ENCODE data around the gene MYLK.
A peak's percentile ranks its signal among the peaks of the same experiment; 100 is the strongest.

Gene MYLK

DNA sequence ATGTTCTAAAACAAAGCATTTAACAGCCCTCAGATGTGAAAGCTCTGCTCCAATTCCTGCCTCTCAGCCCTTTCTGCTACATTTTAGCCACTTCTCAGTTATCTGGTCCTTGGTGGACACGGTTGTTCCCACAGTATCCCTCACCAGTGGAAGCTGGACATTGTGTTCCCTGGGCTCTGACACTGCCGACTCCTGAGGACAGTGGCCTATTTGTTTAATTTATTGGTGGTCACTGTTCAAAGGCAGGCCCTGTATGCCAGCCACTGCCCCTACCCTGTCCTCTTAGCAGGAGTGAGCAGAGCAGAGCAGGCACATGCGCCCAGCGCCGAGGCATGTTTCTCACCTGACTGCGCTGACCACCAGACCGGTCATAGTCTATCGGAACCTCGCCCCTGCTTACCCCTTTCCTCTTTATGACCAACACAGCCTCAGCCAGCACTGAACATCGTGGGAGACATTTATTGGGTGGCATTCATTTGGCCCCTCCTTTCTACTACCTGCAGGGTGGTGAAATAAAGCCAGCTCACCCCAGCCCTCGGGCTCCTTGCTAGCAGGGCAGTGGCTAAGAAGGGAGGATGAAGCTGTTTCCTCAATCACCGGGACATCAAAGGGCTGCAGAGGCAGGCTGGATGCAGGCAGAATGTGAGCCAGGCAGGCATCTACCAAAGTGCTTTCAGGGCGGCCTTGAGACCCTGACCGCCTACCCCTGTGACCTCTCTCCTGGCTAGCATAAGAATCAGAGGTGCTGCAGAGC is 245.0 kb downstream of the MYLK start:
- Histone ChIP-seq H3K36me3 (ENCODE audit: low read depth) (no peaks in the 10 kb centered on the region), H3K4me3 (ENCODE audit: severe bottlenecking) (no peak overlapping the region), H3K27ac (ENCODE audit: poor library complexity, severe bottlenecking) (no peak overlapping the region), H3K9me3 (ENCODE audit: severe bottlenecking) (no peaks in the 10 kb centered on the region), H3K4me1 (ENCODE audit: insufficient read depth, poor library complexity, severe bottlenecking) (no peaks in the 10 kb centered on the region), H3K27me3 (ENCODE audit: insufficient read depth, poor library complexity, severe bottlenecking) (no peaks in the 10 kb centered on the region)
- no peak for DNase-seq (ENCODE audit: low spot score)
- TF ChIP-seq, protein P1, sequence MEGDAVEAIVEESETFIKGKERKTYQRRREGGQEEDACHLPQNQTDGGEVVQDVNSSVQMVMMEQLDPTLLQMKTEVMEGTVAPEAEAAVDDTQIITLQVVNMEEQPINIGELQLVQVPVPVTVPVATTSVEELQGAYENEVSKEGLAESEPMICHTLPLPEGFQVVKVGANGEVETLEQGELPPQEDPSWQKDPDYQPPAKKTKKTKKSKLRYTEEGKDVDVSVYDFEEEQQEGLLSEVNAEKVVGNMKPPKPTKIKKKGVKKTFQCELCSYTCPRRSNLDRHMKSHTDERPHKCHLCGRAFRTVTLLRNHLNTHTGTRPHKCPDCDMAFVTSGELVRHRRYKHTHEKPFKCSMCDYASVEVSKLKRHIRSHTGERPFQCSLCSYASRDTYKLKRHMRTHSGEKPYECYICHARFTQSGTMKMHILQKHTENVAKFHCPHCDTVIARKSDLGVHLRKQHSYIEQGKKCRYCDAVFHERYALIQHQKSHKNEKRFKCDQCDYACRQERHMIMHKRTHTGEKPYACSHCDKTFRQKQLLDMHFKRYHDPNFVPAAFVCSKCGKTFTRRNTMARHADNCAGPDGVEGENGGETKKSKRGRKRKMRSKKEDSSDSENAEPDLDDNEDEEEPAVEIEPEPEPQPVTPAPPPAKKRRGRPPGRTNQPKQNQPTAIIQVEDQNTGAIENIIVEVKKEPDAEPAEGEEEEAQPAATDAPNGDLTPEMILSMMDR (IDR thresholded peaks at IDR 0.05; ENCODE audit: poor library complexity, severe bottlenecking): no peak
- ATAC-seq (ENCODE audit: low read depth): 0 out of 3 replicates have a peak, but pooled peaks have one; percentile 10

DNA sequence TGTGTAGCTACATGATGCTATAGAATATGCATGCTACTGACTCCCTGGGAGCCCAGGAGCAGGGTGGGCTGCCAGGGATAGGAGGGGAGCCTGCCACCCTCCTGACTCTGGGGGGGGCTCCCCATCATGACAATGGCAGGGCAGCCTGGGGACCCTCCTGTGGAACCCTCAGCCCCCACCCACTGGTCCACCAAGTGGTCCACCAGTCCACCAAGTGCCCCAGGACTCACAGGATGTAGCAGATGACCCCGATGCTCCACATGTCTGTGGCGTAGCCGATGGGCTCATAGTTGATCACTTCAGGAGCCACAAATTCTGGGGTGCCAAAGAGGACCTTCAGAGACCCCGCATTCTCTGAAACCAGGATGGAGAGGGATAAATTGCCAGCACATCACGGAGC is 246.3 kb downstream of the MYLK start:
- no peaks in the 10 kb centered on the region for H3K36me3 ChIP-seq (ENCODE audit: low read depth)
- TF ChIP-seq, protein P1 (IDR thresholded peaks at IDR 0.05; ENCODE audit: poor library complexity, severe bottlenecking): no peak
- ATAC-seq (ENCODE audit: low read depth): no peak

DNA sequence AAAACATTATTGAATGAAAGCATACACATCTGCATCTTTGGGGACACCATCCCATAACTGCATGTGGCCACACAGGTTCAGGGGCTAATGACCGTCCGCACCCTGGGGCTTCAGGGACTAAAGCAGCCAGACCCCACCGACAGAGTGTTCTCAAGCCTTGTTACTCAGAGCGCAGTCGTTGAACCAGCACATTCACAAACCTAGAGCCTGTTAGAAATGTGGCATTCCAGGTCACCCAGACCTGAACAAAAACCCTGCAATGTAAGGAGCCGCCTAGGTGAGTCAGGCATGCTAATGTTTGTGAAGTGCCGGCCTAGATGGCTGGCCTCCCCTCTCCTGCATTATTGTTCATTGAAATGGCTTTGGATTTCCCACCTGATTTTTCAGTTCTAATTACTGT is 247.0 kb downstream of the MYLK start:
- no peaks in the 10 kb centered on the region for H3K36me3 ChIP-seq (ENCODE audit: low read depth)
- TF ChIP-seq, protein P1 (IDR thresholded peaks at IDR 0.05; ENCODE audit: poor library complexity, severe bottlenecking): no peak
- no peak overlapping the region for H3K27ac ChIP-seq (ENCODE audit: poor library complexity, severe bottlenecking)
- no peak for DNase-seq (ENCODE audit: low spot score)
- no peaks in the 10 kb centered on the region for H3K4me1 ChIP-seq (ENCODE audit: insufficient read depth, poor library complexity, severe bottlenecking)
- 0 out of 3 replicates have a peak, but pooled peaks have one; percentile 26 for ATAC-seq (ENCODE audit: low read depth)
- H3K4me3 ChIP-seq (ENCODE audit: severe bottlenecking): no peak overlapping the region
- H3K27me3 ChIP-seq (ENCODE audit: insufficient read depth, poor library complexity, severe bottlenecking): no peaks in the 10 kb centered on the region
- H3K9me3 ChIP-seq (ENCODE audit: severe bottlenecking): no peaks in the 10 kb centered on the region

More for the DNA sequence above, 246.3 kb downstream of the MYLK start:
- H3K27me3 ChIP-seq (ENCODE audit: insufficient read depth, poor library complexity, severe bottlenecking): no peaks in the 10 kb centered on the region
- no peak overlapping the region for H3K4me3 ChIP-seq (ENCODE audit: severe bottlenecking)
- DNase-seq (ENCODE audit: low spot score): no peak
- no peaks in the 10 kb centered on the region for H3K9me3 ChIP-seq (ENCODE audit: severe bottlenecking)
- H3K4me1 ChIP-seq (ENCODE audit: insufficient read depth, poor library complexity, severe bottlenecking): no peaks in the 10 kb centered on the region
- no peak overlapping the region for H3K27ac ChIP-seq (ENCODE audit: poor library complexity, severe bottlenecking)

DNA sequence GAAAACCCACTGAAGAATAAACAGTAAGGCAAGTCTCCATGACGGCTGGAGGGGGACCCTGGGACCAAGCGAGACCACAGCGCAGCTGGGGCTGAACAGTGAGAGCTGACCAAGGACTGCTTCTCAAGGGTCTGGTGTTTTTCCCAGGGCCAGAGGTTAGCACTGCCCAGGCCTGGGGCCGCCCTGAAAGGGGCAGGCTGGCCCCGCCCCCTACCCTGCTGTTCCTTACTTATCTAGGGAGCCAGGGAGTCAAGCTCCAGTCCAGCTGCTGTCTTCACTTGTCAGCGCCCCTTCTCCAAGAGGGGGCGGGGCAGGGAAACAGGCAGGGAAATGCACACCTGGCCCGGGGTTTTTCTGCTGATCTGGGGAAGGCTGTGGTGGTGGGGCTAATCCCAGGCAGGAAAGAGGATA is 247.7 kb downstream of the MYLK start:
- ATAC-seq (ENCODE audit: low read depth): no peak
- TF ChIP-seq, protein P1 (IDR thresholded peaks at IDR 0.05; ENCODE audit: poor library complexity, severe bottlenecking): no peak
- H3K27me3 ChIP-seq (ENCODE audit: insufficient read depth, poor library complexity, severe bottlenecking): no peaks in the 10 kb centered on the region
- DNase-seq (ENCODE audit: low spot score): no peak
- H3K27ac ChIP-seq (ENCODE audit: poor library complexity, severe bottlenecking): no peak overlapping the region
- H3K4me3 ChIP-seq (ENCODE audit: severe bottlenecking): no peak overlapping the region
- H3K9me3 ChIP-seq (ENCODE audit: severe bottlenecking): no peaks in the 10 kb centered on the region
- H3K36me3 ChIP-seq (ENCODE audit: low read depth): no peaks in the 10 kb centered on the region
- no peaks in the 10 kb centered on the region for H3K4me1 ChIP-seq (ENCODE audit: insufficient read depth, poor library complexity, severe bottlenecking)

DNA sequence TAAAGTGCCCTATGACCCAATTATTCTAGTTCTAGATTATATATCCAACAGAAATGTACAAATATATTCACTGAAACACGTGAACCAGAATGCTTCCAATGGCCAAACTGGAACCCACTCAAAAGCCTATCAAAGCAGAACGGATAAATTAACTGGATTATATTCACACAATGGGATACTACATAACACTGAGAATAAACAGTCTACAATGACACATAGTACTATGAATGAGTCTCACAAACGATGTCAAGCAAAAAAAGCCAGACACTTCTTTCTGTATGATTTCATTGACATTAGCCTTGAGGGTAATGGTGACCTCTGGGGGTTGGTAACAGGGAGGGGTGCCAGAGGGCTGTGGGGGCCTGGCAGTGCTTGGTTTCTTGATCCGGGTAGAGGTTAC is 248.4 kb downstream of the MYLK start:
- Histone ChIP-seq H3K9me3 (ENCODE audit: severe bottlenecking) (no peaks in the 10 kb centered on the region), H3K4me1 (ENCODE audit: insufficient read depth, poor library complexity, severe bottlenecking) (no peaks in the 10 kb centered on the region), H3K4me3 (ENCODE audit: severe bottlenecking) (no peak overlapping the region), H3K36me3 (ENCODE audit: low read depth) (no peaks in the 10 kb centered on the region), H3K27me3 (ENCODE audit: insufficient read depth, poor library complexity, severe bottlenecking) (no peaks in the 10 kb centered on the region), H3K27ac (ENCODE audit: poor library complexity, severe bottlenecking) (no peak overlapping the region)
- DNase-seq (ENCODE audit: low spot score): no peak
- ATAC-seq (ENCODE audit: low read depth): no peak
- TF ChIP-seq, protein P1 (IDR thresholded peaks at IDR 0.05; ENCODE audit: poor library complexity, severe bottlenecking): no peak

Data from RWPE2 (cell line).